GM18520 (cell line): Measurements from ENCODE around the gene UBE4B.
A peak's percentile ranks its signal among the peaks of the same experiment; 100 is the strongest.
"Not testable (repeated sequence)": the region's sequence is repeated elsewhere in the genome, so short reads cannot be mapped to it uniquely, and the experiment has no call there.

ENCODE experiments used
- ATAC-seq: cut with Tn5 transposase; IDR thresholded peaks from one replicate; pipeline ENCODE4 v1.9.1; 2021; ENCODE audit not compliant: unreplicated experiment

The UBE4B gene

GRCh38 chr1:10070206-10070605 is 37.4 kb downstream of the UBE4B start:
- ATAC-seq: no peak

DNA sequence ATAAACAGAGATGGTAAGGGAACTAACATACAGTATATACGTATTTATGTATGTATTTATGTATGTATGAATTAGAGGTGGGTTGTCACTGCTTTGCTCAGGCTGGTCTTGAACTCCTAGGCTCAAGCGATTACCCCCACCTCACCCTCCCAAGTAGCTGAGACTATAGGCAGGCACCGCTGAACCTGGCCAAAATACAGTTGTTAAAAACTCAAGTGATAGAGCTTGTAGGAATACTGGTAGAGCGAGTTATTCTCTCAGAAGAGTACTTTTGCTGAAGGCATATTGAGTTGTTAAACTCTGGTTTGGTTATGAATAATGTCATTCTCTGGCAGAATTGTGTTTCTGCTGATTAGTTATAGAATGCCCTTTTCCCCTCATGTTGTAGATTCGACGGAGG is 38.9 kb downstream of the UBE4B start:
- no peak for ATAC-seq

GRCh38 chr1:10073371-10073770 is 40.6 kb downstream of the UBE4B start:
- ATAC-seq: not testable (repeated sequence)

DNA sequence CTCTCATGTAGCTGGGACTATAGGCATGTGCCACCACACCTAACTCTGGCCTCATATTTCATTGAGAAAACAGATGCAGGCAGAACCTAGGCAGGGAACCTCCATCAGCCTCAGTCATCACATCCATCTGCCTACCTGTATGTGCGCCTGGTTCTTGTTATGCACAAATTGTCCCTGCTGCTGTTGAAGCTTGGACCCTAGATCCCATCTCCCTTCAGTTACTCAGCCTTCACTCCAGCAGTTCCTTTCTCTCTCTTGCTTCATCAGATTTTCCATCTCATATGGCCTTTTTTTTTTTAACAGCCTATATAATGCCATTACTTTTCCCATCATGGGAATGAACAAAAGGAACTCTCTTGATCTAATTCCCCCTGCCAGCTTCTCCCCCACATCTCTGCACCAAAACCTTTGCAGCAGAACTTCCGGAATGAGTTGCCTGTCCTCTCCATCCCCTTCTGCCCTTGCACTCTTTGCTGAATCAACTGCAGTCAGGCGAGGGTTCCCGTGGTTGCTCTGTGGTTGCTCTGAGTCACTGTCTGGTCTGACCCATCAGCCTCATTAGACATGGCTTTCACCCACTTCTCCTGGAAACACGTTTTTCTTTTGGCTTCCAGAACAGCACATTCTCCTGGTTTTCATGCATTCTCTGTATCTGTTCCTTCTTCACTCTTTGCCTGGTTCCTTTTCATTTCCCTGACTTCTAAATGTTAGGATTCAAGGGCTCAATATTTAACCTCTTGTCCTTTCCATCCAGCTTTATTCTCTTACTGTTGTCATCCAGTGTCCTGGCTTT is 41.5 kb downstream of the UBE4B start:
- ATAC-seq: peak; percentile 50

GRCh38 chr1:10074852-10075730 is 42.3 kb downstream of the UBE4B start:
- ATAC-seq: no peak

GRCh38 chr1:10075732-10076131 is 43.0 kb downstream of the UBE4B start:
- ATAC-seq: no peak

GRCh38 chr1:10078494-10078893 is 45.7 kb downstream of the UBE4B start:
- no peak for ATAC-seq

DNA sequence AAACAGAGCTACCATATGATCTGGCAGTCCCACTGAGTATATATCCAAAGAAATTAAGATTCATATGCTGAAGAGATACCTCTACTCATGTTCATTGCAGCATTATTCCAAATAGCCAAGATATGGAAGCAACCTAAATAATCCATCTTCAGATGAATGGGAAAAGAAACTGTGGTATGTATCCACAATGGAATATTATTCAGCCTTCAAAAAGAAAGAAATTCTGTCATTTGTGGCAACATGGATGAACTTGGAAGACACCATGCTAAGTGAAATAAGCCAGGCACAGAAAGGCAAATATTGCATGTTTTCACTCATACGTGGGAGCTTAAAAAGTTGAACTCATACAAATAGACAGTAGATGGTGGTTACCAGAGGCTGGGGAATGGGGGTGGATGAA is 47.8 kb downstream of the UBE4B start:
- ATAC-seq: no peak

- ATAC-seq: no peak
Measured at GRCh38 chr1:10082785-10083479, 50.2 kb downstream of the UBE4B start.

GRCh38 chr1:10084045-10084444 is 51.3 kb downstream of the UBE4B start:
- no peak for ATAC-seq

- ATAC-seq: no peak
Measured at GRCh38 chr1:10085076-10085475, 52.3 kb downstream of the UBE4B start.

DNA sequence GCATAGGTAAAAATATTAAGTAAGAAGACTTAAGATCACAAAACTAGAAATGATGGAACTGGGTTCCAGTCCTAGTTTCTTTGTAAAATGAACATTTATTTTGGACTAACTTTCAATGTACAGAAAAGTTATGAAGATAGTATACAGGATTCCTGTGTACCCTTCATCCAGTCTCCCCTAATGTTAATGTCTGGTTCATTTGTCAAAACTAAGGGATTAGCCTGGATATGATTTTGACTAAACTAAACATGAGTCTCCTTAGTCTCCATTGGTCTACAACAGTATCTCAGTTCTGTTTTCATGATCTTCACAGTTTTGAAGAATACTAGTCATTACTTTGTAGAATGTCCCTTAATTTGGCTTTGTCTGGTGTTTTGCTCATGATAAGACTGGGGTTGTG is 54.5 kb downstream of the UBE4B start:
- no peak for ATAC-seq

GRCh38 chr1:10101929-10102328 is 69.2 kb downstream of the UBE4B start:
- no peak for ATAC-seq

DNA sequence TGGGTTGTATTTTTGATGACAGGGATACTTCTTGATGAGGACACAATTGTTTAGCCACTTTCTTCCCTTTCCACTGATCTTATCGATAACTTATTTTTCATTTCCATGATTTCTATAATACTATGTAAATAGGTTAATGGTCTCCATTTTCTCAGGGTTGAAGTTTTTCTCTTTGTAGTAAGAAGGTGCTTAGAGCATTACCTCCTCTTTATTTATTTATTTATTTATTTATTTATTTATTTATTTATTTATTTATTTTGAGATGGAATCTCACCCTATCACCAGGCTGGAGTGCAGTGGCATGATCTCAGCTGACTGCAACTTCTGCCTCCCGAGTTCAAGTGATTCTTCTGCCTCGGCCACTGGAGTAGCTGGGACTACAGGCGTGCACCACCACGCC is 70.4 kb downstream of the UBE4B start:
- ATAC-seq: no peak

- no peak for ATAC-seq
Measured at GRCh38 chr1:10104834-10105233, 72.1 kb downstream of the UBE4B start.

GRCh38 chr1:10105484-10105883 is 72.7 kb downstream of the UBE4B start:
- ATAC-seq: no peak

GRCh38 chr1:10106241-10106640 is 73.5 kb downstream of the UBE4B start:
- ATAC-seq: no peak

DNA sequence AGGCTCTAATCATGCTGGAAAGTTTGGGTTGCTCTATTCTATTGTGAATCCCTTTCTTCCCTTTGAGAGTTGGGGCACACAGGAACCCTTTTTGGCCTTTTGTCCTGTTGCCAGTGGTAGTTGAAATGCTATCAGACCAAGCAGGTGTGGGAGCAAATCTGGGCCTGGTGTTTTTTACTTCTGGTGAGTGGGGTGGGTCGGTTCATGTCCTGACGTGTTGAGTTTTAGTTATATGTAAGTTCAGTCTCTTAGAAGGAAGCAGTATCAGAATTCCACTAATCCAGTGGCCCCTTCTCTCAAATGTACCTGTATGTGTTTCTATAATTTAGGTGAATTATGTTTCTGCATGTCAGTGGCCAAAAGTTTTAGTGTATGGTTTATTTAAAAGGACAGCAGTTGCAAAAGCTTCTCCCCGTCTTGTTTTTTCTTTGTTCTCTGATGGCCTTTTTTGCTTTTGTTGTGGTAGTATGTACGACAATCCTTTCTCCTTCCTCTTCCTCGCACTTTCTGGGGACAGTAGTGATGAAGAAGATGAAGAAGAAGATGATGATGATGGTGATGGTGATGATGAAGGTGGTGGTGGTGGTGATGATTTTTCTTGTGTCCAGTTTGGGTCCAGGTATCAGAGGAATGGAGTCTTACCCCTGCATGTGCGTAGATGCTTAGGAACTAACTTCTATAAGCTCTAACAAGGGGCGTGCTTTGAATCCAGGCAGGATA is 74.2 kb downstream of the UBE4B start:
- no peak for ATAC-seq

- not testable (repeated sequence) for ATAC-seq
Measured at GRCh38 chr1:10107476-10107847, 74.7 kb downstream of the UBE4B start.

DNA sequence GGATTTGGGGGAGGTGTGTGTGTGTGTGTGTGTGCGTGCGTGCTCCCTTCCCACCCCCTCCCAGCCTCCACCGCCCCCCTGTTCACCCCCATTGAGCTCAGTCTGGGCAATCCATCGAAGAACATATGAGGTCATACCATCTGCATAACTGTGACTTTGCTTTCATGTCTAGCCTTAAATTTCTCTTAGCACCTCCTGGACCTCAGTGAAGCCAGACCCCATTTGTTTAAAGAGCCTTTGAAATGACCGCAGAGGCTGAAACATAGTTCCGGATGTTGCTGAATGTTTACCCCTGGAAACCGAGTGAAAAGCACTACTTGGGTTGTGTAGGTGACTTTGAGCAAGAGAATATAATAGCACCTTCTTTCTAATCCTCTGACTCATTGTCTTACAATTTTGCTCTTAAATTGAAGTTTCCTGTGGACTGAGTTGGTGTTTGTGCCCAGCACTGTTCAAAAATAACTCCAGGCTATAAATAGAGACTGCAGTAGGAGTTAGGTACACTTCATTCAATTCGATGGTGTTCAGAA is 75.4 kb downstream of the UBE4B start:
- ATAC-seq: no peak
